Loucy (cell line): Measurements from ENCODE around the gene TAS2R20.

Source experiments
- H2AFZ ChIP-seq: fragments of 200-600 bp; sonication (generic); 2 replicates; pipeline ENCODE4 v1.6.0; 2016; ENCODE audit warnings: antibody characterized with exemption, mild to moderate bottlenecking, low read length, moderate library complexity
- H3F3A ChIP-seq: fragments of 200-600 bp; 2 replicates; pipeline ENCODE4 v1.6.0; 2016; ENCODE audit warnings: antibody characterized with exemption, low read depth, mild to moderate bottlenecking
- H3K27me3 ChIP-seq: fragments of 200-600 bp; sonication (generic); 2 replicates; pipeline ENCODE4 v1.6.1; 2014; ENCODE audit warnings: low read length, mild to moderate bottlenecking; ENCODE audit not compliant: insufficient read depth, poor library complexity, severe bottlenecking
- H3K36me3 ChIP-seq: fragments of 200-600 bp; sonication (generic); 2 replicates; pipeline ENCODE4 v1.6.1; 2016; ENCODE audit warnings: low read length; ENCODE audit not compliant: insufficient read depth
- H3K4me1 ChIP-seq: fragments of 200-600 bp; sonication (generic); 2 replicates; pipeline ENCODE4 v1.5.1; 2014; ENCODE audit warnings: low read length, mild to moderate bottlenecking; ENCODE audit not compliant: insufficient read depth, poor library complexity, severe bottlenecking
- H3K4me2 ChIP-seq: fragments of 200-600 bp; sonication (generic); 2 replicates; pipeline ENCODE4 v1.6.0; 2014; ENCODE audit warnings: antibody characterized with exemption, low read length, low read depth, mild to moderate bottlenecking; ENCODE audit not compliant: poor library complexity, severe bottlenecking
- H3K4me3 ChIP-seq: fragments of 200-600 bp; sonication (generic); 2 replicates; pipeline ENCODE4 v1.5.1; 2014; ENCODE audit warnings: low read length, mild to moderate bottlenecking, mixed read lengths; ENCODE audit not compliant: poor library complexity, severe bottlenecking
- H3K79me2 ChIP-seq: fragments of 200-600 bp; sonication (generic); 2 replicates; pipeline ENCODE4 v1.6.1; 2014; ENCODE audit warnings: low read length; ENCODE audit not compliant: insufficient read depth
- H3K9ac ChIP-seq: fragments of 200-600 bp; sonication (generic); 2 replicates; pipeline ENCODE4 v1.6.0; 2014; ENCODE audit warnings: mild to moderate bottlenecking, low read depth, low read length, moderate library complexity; ENCODE audit not compliant: poor library complexity, severe bottlenecking
- H3K9me2 ChIP-seq: fragments of 200-600 bp; sonication (generic); replicated peaks from 2 replicates; pipeline ENCODE4 v1.6.1; 2016; ENCODE audit warnings: low read depth, low read length, mixed read lengths
- H3K9me3 ChIP-seq: fragments of 200-600 bp; sonication (generic); 2 replicates; pipeline ENCODE4 v1.6.1; 2014; ENCODE audit warnings: mild to moderate bottlenecking, antibody characterized with exemption, low read length, low read depth; ENCODE audit not compliant: insufficient read depth
- H4K20me1 ChIP-seq: fragments of 200-600 bp; sonication (generic); 2 replicates; pipeline ENCODE4 v1.6.0; 2014; ENCODE audit warnings: antibody characterized with exemption, low read length, mild to moderate bottlenecking; ENCODE audit not compliant: insufficient read depth, poor library complexity, severe bottlenecking
- CTCF ChIP-seq: fragments of 200-600 bp; sonication (generic); conservative IDR thresholded peaks from 2 replicates; pipeline ENCODE4 v1.5.1; 2014; ENCODE audit warnings: mild to moderate bottlenecking, antibody characterized with exemption, low read length
- EZH2phosphoT487 ChIP-seq: fragments of 200-600 bp; IDR thresholded peaks from 2 replicates; pipeline ENCODE4 v1.6.1; 2018; ENCODE audit warnings: antibody characterized with exemption, mild to moderate bottlenecking, moderate library complexity, borderline replicate concordance

The TAS2R20 gene

DNA sequence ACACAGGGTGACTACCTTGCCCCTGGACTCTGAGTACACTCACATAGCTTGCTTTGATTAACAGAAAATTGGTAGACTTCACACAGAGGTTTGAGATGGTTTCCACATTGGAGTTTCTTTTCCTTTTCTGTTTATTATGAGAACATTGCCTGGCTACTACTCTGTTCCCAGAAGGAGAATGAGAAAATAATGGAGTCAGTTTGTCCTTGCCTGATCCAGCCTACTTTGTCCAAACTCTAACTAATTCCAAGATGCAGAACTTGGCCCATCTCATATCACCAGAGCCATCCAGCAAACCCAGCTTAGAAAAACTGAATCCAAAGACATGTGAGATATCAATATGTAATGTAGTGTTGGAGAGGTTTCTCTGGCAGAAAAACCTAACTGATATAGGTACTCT lies 31.8 kb downstream of the TAS2R20 start:
- Histone ChIP-seq H3K4me3 (no peak overlapping the region), H2AFZ (no peak overlapping the region), H4K20me1 (no peaks in the 10 kb centered on the region), H3K9me3 (no peaks in the 10 kb centered on the region), H3K36me3 (no peaks in the 10 kb centered on the region), H3K9ac (no peak overlapping the region), H3F3A (no peaks in the 10 kb centered on the region), H3K9me2 (no peaks in the 10 kb centered on the region), H3K79me2 (no peaks in the 10 kb centered on the region), H3K4me1 (no peaks in the 10 kb centered on the region), H3K4me2 (no peak overlapping the region), H3K27me3 (no peaks in the 10 kb centered on the region)
- TF ChIP-seq CTCF (no peak), EZH2phosphoT487 (no peak)

DNA sequence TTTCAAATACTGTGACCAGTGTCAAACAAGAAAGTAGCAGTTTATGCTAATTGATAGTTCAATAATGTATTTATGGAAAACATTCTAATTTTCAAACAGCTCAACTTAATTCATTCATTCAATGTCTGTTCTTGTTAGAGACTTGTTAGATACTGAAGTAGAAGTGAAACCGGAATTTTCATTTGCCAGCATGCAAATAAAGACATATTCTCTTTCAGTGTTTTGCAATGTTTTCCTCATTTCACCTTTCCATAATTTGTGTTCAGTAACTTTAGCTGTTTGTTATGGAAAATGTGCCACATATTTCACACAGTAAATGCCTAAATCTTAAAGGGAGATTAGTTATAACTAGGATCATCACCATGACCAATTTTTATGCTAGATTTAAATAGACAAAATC lies 32.6 kb downstream of the TAS2R20 start:
- Histone ChIP-seq H3K36me3 (no peaks in the 10 kb centered on the region), H3K4me2 (no peak overlapping the region), H3K79me2 (no peaks in the 10 kb centered on the region), H3K9me3 (no peaks in the 10 kb centered on the region), H3K4me3 (no peak overlapping the region), H3F3A (no peaks in the 10 kb centered on the region), H2AFZ (no peak overlapping the region), H4K20me1 (no peaks in the 10 kb centered on the region), H3K9me2 (no peaks in the 10 kb centered on the region), H3K9ac (no peak overlapping the region), H3K4me1 (no peaks in the 10 kb centered on the region), H3K27me3 (no peaks in the 10 kb centered on the region)
- TF ChIP-seq EZH2phosphoT487: no peak
- no peak for TF ChIP-seq CTCF

- Histone ChIP-seq H3K27me3 (no peaks in the 10 kb centered on the region), H3K36me3 (no peaks in the 10 kb centered on the region), H4K20me1 (no peaks in the 10 kb centered on the region), H2AFZ (no peak overlapping the region), H3K4me1 (no peaks in the 10 kb centered on the region), H3K9me2 (no peaks in the 10 kb centered on the region), H3K9ac (no peak overlapping the region), H3F3A (no peaks in the 10 kb centered on the region), H3K79me2 (no peaks in the 10 kb centered on the region), H3K9me3 (no peaks in the 10 kb centered on the region), H3K4me3 (no peak overlapping the region), H3K4me2 (no peak overlapping the region)
- TF ChIP-seq CTCF: no peak
- TF ChIP-seq EZH2phosphoT487: no peak
These were observed 37.9 kb downstream of the TAS2R20 start for GRCh38 chr12:10960211-10960610.
